GM19397 (cell line): ENCODE measurements around the gene TWIST2.

ENCODE experiments used
- ATAC-seq: cut with Tn5 transposase; IDR thresholded peaks from one replicate; pipeline ENCODE4 v1.9.1; 2021; ENCODE audit warnings: mild to moderate bottlenecking, moderate library complexity; ENCODE audit not compliant: unreplicated experiment

The TWIST2 gene

GRCh38 chr2:238847841-238848690 lies at the start of gene TWIST2:
TWIST2 (plus strand) TSS chr2:238848085; CDS start chr2:238848216, 131 bp downstream.
- no peak for ATAC-seq

DNA sequence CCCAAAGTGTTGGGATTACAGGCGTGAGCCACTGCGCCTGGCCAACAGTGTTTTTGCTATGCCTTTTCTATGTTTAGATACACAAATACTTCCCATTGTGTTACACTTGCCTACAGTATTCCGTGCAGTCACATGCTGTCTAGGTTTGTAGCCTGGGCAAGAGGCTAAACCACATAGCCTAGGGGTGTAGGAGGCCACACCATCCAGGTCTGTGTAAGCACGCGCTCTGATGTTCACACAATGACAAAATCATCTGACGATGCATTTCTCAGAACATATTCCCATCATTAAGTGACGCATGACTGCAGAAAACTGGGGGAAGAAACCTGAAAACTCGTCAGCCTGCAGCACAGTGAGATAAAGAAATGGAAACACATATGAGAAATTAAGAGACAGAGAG lies 46.1 kb upstream of the TWIST2 start:
- no peak for ATAC-seq

DNA sequence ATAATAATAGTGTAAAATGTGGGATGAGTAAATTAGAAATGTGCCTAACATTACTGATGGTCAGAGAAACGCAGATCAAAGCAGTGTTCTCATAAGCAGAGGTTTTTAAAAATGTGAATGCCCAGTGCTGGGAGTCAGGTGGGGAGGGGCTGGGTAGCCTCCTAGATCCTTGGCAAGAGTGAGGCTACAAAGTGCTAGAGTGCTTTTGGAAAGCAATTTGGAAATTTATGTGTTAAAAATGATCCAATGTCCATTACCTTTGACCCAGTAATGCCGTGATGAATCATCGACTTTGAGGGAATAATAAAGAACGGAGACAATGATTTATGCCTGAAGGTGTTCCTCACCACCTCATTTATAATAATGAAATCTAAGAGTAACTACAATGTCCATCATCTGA lies 44.9 kb upstream of the TWIST2 start:
- ATAC-seq = no peak

- no peak for ATAC-seq
Observed at GRCh38 chr2:238803996-238804870, 43.7 kb upstream of the TWIST2 start.

DNA sequence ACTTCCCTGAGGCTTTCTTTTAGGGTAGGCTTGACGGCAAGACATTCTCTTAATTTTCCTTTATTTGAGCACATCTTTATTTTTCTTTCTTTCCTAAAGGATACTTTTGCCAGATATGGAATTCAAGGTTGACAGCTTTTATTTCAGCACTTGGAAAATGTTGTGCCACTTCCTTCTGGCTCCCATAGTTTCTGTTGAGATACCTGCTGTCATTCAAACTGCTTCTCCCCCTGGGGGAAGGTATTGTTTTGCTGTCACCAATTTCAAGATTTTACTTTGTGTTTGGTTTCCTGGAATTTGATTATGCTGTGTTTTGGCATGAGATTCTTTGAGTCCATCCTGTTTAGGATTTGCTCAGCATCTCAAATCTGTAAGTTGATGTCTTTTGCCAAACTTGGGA lies 39.1 kb upstream of the TWIST2 start:
- no peak for ATAC-seq

GRCh38 chr2:238810321-238810720 lies 37.6 kb upstream of the TWIST2 start:
- ATAC-seq = no peak

DNA sequence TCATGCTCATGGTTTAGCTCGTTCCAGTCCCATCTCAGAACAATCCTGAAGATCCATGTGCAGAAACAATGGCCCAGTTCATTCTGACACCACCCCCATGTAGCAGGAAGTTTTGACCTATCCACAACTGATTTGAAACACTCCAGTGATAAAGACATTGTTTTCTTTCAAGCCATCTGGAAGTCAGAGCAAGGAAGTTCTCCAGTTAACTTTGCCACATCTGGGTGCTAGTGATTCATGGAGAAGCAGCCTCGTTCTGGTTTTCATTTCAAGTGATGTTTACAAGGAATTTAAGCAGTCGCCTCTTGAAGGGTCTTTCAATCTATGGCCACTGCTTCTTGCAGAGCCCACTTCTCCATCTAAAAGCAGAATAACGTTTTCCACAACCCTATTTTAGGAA lies 36.6 kb upstream of the TWIST2 start:
- ATAC-seq = no peak

DNA sequence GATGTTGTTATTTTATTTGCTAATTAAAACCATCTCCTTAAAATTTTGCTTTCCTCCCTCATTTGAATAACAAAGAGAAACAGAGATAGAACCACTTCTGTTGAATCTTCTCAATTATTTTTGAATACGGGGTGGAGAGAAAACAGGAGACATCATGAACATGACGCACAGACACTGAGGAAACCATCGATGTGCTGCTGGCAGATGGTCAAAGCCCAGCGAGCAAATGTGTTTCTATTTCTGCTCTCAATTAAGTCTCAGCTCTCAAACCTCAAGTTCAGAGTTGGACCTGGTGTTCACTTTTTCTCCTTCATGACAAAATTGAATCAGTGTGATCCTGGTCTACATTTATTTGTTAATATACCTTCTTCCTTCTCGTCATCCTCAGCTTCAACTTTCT lies 36.1 kb upstream of the TWIST2 start:
- ATAC-seq = no peak

DNA sequence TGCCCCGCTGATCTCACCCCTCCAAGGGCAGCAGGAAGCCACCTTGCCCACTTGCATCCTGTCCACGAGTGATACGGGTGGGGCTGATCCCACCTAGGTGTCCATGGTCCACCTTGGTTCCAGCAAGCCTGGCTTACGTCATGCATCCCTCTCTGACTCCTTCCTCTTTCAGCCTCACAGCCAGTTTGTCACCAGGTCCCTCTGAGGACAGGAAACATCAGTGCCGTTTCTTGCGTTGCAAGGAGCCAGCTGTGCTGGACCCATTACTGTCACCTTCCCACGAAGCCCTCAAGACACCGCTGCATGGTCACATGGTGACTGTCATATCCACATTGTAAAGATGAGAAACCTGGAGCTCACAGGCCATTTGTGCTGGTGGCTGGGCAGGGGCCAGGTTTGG lies 34.8 kb upstream of the TWIST2 start:
- ATAC-seq = no peak

DNA sequence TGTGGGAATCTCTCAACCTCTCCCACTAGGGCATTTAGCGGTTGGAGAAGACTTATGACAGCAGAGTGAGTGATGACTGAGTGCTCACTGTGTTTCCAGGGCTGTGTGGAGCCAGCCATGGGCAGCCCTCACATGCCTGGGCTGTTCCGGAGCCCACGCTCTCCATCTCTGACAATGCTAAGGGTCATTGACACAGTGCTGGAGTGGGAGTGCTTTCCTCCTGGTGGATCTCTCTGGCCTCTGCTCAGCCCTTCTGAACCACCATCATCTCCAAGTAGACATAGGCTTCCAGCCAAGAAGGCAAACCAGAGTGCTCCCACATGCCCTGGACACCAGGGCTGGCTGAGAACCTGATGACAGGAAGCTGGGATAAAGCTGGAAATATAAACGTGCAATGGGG lies 33.1 kb upstream of the TWIST2 start:
- no peak for ATAC-seq

- ATAC-seq = no peak
Observed at GRCh38 chr2:238816291-238816690, 31.6 kb upstream of the TWIST2 start.

DNA sequence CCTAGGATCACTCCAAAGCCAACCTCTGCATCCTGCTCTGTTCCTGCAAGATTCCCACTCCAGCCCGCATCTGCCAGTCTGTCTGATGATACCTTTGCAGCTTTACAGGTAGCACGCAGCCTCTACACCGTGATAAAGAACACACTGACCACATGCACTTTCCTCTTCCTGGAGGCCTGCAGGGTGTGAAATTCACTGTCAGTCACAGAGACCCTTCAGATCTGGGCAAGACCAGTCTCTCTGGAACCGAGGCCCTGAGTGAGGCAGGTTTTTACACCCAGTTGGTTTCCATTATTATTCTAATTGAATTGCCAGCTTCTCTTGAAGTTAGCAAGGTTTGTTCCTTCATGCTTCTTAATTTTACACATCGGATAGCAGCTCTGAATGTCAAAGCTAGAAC lies 30.5 kb upstream of the TWIST2 start:
- ATAC-seq = no peak

DNA sequence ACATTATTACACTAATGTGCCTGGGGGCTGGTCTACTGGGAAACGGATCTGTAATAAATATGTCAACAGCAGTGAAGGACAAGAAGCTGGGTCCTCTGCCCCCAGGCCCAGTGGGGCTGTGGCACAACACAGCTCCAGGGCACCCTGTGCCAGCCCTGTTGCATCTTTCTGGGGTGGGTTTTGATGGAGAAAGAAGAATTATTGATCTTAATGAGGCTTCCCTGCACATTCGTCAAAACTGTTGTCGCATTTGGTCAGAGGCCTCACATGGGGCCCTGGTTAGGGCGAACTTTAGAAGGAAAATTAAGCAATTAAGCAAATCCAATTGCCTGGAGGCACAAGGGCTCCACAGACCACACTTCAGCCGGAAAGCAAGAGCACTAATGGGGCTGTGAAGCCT lies 30.0 kb upstream of the TWIST2 start:
- ATAC-seq = no peak

DNA sequence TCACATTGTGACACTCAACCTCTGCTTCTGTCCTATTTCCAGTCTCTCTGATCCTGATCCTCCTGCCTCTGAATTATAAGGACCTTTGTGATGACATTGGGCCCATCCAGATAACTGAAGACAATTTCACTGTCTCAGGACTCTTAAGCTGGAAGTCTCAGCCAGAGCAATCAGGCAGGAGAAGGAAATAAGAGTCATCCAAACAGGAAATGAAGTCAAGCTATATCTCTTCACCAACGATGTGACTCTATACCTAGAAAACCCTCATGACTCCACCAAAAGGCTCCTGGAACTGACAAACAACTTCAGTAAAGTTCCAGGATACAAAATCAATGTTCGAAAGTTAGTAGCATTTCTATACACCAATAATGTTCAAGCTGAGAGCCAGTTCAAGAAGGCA lies 29.3 kb upstream of the TWIST2 start:
- ATAC-seq = no peak

DNA sequence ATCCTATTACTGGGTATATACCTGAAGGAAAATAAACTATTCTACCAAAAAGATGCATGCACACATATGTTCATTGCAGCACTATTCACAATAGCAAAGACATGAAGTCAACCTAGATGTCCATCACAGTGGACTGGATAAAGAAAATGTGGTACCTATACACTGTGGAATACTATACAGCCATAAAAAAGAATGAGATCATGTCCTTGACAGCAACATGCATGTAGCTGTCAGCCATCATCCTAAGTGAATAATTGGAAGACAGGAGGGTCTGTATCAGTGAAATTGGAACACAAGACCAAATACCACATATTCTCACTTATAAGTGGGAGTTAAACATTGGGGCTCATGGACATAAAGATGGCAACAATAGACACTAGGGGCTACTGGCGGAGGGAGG lies 27.7 kb upstream of the TWIST2 start:
- ATAC-seq = no peak

- no peak for ATAC-seq
Observed at GRCh38 chr2:238820916-238821315, 27.0 kb upstream of the TWIST2 start.

- ATAC-seq = no peak
Observed at GRCh38 chr2:238821391-238821790, 26.5 kb upstream of the TWIST2 start.

DNA sequence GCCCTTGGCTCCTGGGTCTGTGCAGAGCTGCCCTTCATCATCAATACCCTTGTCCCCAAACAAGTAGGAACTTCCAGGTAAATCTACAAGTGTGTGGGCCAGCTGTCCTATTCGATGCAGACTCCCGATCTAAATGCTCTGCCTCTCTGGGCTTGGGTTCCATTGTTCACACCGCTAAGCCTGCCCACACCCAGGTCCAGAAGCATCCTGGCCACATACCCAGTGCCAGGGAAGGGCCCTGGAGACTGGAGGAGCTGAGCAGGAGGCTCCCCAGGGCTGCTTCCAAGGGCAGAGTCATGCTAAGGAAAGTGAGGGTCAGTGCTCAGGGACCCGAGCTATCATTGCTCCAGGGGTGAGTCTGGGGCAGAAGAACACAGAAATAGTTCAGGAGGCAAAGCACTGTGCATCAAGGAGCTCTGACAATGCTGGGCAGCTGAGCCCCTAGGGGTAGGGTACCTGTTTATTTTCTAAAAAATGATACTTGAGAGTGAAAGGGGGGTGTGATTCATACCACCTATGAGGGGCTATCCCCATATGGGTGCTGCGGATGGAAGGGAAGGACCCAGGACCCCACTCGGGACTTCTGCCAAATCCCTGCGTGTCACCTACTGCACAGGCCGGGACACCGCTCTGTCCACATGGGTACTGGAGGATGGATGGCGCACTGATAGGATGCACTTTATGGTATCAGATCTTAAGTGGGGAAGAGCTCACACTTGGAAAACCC lies 25.8 kb upstream of the TWIST2 start:
- ATAC-seq = no peak

DNA sequence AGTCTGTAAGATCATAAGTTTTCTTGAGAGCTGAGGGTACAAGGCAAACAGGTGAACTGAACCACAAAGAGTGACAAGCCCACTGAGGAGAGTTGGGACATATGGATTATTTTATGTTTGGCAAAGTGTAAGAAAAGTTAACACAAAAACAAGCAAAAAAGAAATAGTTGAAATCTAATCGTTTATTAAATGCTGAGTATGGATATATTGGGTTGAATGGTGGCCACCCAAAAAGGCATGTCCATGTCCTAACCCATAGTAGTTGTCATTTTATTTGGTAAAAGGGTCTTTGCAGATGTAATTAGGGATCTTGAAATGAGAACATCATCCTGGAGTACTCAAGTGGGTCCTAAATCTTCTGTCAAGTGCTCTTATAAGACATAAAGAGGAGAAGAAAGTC lies 24.9 kb upstream of the TWIST2 start:
- no peak for ATAC-seq

GRCh38 chr2:238831177-238831576 lies 16.7 kb upstream of the TWIST2 start:
- no peak for ATAC-seq

DNA sequence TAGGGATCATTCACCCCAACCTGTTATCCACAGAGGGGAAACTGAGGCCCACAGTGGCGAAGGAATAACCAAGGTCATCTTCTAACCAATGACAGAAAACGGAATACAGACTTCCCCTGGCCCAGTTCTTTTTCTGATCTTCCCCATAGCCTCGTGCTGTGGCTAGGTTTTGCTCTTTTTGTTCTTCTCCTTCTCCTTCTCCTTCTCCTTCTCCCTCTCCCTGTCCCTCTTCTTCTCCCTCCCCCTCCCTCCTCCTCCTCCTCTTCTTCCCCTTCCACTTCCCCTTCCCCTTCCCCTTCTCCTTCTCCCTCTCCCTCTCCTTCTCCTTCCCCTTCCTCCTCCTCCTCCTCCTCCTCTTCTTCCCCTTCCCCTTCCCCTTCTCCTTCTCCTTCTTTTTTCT lies 12.9 kb upstream of the TWIST2 start:
- no peak for ATAC-seq
